Fibroblast of skin of left biceps (primary cell): Measurements from ENCODE around the gene ITPR2.

Experiments used
- DNase-seq, 2 experiments: peaks; one replicate each; pipeline ENCODE4 v3.0.0-alpha.2; 2013; ENCODE audit warnings: low read depth in 2 of 2

The ITPR2 gene

DNA sequence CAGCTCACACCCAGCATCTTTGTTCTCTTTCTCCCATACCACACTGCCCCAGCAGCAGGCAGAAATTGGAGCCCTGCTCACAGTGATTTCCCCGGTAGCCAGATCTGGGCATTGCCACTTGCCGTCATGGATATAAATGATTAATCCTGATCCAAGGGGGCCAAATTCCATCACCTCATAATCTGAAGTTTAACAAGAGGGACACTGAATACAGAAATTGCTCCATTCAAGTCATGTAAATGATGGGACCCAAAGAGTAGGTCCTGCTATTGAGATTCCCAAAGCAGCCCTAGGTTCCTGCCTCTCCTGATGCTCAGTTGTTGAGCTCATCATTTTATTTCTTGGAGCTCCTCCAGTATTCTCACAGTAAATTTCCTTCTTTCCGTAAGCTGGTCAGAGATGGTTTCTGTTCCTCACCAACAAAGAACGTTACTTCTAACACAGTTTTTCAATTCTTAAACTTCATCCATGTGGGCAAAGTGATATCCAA, 11.7 kb downstream of the ITPR2 start:
- DNase-seq: no peak

DNA sequence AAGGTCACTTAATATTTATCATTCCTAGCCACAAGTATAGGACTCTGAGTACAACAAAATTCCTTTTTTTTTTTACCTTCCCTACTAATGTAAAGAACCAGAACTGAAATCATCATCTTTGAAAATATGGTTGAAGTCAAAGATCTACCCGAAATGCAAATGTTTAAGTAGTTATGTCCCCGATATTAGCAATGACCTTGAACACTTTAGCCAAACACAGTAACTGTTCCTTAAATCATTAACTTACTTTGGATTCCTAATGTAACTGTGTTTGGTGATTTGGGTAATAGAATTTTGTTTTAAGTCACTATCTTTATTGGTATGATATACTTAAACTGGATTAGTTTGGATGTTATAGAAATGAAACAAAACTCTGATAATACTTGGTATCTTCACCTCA, 14.4 kb downstream of the ITPR2 start:
- DNase-seq: no peak

- DNase-seq: no peak
Observed at GRCh38 chr12:26818201-26818600, 14.8 kb downstream of the ITPR2 start.

- DNase-seq: no peak
Observed at GRCh38 chr12:26817183-26817591, 15.8 kb downstream of the ITPR2 start.

- no peak for DNase-seq
Observed at GRCh38 chr12:26813812-26814211, 19.2 kb downstream of the ITPR2 start.

DNA sequence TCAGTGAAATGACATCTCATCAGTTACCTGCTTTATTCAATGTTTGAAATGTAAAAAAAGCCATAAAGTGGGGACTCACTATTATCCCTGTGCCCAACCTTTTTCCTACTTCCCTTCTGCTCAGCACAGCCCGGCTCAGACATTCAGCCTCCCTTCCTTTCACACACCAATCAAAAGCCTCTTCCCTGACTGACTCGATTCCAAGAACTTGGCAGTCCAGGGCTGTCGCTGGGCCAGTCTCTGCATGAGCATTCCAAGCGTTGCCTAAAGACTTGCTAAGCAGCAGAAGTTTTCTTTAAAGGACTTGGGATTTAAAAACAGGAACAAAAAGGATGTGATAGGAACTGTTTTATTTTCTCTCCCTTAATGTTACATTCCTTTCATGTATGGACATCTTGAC, 22.7 kb downstream of the ITPR2 start:
- no peak for DNase-seq

DNA sequence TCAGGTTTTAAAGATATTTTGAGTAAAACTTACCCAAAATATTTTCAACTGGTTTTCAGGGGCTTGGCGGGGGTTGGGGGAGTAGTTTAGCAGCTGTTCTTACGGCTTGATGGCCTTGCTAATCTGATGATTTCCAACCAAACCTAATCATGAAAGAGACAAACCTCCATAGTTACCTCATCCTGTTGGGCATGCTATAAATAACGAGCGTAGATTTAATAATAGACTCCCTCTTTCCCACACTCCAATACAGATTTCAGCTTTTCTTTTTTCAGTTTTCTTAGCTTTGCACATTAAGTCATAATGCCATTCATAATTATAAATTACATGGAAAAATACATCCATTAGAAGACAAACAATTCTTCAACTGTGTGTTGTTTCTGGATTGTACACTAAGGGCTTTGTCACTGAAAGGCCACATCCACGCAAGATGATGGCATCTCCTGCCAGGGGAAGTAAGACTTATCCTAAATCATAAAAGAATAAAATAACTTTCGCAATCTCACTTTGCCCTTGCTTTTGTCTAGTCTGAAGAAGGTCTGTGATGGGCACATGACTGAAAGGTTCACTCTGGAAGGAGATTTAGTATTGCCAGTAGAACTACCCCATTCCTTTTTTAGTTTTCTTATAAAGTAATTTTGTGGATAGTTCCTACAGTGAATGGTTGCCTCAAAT, 23.2 kb downstream of the ITPR2 start:
- no peak for DNase-seq

DNA sequence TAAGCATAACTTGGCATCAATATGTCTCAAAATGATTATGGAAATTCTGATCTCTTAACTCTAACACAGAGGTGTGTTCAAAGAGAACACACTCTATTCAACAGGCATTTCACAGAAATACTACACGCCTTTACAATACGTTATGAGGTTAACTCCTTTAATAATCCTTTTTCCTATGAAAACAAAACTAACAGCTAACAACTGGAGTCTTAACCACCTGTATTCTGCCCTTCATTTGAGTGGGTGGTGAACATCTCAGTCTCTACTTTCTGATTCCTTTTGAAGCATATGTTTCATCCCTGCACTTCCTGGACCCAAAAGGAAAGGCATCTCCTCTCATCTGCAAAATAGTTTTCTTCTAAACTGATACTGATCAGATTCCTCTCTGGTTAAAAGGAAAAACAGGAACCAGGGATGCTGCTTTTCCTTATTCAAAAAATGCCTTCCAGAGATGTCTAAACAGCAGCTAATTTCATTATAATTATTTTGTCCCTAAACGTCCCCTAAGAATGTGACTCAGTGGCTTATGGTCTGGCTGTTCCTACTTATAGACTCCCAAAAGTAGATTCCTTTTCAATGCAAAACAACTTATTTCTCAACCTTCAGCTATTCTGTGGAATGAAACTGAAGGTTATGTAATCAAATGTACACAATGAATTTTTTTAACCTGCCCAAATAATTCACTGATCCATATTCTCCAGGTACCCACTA, 24.1 kb downstream of the ITPR2 start:
- DNase-seq: no peak

DNA sequence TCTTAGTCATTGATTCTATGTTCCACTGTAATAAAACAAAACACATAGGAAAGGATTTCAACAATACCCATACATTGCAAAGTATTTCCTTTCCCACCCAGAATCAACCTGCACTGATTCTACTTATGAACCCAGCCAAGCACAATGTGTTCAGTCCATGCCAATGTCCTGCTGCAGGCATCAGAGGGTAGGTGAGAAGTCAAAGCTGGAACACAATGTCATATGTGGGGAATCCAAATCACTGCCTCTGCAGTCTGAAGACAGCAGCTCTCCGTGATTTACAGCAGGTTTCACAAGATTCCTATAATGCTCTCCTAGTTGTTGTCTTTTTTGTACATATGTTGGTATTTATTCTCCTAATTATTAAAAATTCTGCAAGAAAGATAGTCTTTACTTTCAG, 25.7 kb downstream of the ITPR2 start:
- no peak for DNase-seq

GRCh38 chr12:26806556-26806955, 26.4 kb downstream of the ITPR2 start:
- no peak for DNase-seq

DNA sequence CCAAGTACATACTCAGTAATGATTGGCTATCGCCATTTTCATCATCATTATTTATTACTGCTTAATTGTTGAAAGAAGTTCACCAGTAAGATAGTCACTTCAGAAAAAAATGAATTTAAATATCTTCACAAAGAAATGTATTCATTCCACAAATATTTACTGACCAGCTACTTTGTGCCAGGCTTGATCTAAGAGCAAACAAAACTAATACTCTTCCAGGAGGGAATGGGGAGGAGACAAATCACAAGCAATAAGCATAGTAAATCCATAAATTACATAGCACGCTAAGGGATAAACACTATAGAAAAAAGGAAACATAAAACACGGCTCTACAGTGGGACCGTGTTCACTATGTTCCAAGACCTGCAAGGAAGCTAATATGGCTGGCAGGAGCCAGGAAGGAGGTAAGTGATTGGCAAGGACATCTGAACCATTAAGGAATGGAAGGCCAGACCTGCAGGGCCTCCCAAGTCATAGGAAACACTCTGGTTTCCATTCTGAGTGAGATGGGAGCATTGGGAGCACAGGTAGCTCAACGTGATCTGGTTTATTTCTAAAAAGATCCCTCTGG, 27.5 kb downstream of the ITPR2 start:
- no peak for DNase-seq

DNA sequence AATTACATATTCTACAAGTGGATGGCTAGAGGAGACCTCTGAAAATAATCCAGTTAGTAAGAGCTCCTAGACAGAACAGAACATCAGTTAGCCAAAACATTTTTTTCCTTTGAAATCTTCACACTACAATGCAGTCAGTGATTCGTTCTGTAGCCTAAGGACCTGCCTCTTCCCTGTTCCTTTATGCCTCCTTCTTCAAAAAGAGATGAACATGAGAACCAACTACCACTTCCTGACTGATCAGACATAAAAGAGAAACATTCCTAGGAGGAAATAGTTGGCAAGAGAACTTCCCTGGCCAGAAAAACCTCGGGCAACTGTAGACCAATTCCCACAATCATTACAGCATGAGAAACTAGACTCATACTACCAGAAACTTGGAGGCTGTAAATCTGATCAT, 29.4 kb downstream of the ITPR2 start:
- DNase-seq: no peak

GRCh38 chr12:26801486-26801885, 31.5 kb downstream of the ITPR2 start:
- DNase-seq: no peak

DNA sequence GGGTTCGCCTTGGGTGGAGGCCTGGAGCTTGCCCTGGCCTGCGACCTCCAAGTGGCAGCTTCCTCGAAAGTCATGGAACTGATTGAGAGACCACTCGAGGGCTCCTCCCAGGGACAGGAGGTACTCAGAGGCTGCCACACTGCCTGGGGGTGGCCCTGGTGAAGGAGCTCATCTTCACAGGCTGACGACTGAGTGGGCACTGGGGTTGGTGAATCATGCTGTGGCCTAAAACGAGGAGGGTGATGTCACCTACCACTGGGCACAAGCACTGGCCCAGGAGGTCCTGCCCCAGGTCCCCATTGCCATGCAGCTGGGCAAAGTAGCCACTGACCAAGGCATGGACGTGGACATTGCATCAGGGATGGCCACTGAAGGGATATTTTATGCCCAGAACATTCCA, 32.1 kb downstream of the ITPR2 start:
- DNase-seq: no peak

GRCh38 chr12:26800347-26800746, 32.6 kb downstream of the ITPR2 start:
- DNase-seq: no peak

DNA sequence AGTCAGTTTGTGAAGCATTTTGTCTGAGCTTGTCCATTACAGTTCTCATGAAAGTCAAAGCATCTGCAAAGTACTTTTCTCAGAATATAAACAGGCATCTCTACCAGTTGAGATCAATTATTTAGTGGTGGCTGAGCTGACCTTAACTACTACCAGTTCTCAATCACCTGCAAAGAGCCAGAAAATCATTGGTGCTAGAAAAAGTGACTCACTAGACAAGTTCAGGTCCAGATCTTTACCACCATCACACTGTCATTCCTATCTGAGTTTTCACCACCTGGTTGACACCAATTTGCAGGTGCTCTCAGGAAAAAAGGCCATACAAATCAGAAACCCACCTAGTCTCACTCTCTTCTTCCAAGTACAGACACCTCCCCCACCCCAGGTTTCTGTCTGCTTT, 33.3 kb downstream of the ITPR2 start:
- DNase-seq: no peak

DNA sequence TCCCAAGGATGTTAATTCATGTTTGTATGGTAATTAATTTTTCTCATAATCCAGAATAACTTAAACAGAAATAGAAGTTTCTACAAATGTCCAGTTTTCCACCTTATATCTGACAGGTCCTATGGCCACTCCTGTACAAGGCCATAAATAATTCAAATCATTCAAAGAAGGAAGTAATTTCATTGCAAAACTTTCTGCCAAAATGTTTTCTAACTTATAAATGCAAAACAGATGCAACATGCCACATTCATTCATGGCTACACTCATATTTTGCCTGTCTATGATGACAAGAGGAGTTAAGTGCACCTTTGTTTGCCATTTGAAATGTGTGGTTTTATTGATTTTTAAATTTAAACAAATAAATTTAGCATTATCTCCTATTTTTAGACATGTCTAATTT, 34.4 kb downstream of the ITPR2 start:
- no peak for DNase-seq

GRCh38 chr12:26798023-26798422, 35.0 kb downstream of the ITPR2 start:
- DNase-seq: no peak

GRCh38 chr12:26795910-26796309, 37.1 kb downstream of the ITPR2 start:
- DNase-seq: no peak

DNA sequence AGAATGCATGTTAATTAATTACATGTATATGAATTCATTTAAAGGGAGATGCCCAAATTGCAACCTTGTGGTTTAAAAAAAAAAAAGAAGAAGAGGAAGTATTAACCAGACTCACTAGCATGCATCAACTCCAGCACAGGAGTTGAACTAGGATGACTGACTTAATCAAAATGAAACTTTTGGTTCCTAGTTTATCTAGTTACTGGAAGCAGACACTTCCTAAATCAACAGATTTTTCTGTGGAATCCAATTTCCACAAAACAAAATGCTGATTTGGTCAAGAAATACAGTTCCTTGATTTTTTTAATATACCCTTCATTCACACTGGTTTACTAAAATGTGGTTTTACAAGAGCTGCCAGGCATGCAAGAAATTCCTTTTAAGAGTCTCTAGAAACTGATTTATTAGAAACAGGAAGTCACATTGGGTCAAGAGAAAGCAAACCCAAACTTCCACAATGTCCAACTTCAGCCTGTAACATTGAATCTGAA, 41.6 kb downstream of the ITPR2 start:
- no peak for DNase-seq

GRCh38 chr12:26790645-26790994, 42.4 kb downstream of the ITPR2 start:
- no peak for DNase-seq

DNA sequence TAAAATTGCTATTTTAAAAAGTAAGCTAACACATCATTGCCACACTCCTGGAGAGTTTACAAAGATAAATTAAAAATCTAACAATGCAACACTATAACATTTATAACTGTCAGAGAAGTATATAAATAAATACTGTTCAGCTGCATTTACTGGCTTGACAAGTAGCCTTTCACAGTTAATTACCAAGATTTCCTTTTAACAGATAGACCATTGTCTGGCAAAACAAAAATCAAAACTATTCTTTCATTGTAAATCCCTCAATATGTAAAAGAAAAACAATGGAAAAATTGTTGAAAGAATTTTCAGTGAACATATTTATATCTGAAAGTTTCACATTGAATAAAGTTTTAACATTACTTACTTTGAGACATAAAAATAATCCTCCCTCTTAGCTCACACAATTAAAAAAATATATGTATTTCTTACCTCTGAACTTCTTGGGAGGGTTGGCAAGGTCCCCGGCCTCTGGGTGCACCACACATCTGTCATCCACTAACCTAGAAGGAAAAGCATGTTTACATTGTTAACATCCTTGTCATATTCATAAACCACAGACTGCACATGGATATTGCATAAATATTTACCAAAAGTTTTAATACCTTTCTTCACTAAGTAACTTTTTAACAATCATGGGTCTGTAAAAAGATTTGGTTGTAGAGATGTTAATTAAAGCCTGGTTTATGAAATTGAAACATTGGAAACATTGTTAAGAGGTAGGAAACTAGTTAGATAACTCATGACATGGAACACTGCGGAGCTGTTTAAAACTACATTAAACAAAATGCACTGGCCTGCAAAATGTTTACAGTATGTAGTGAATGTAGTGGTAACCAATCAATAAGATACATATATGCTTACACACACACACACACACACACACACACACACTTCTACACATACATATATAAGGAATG, 43.0 kb downstream of the ITPR2 start:
- DNase-seq: peak; percentile 38 to 44
